Dendritic cell treated with granulocyte-macrophage colony-stimulating factor and Interleukin-4, amounts not matched to agents 40 ng/mL and 50 ng/mL, for 4 days (primary cell): ENCODE measurements around the gene TEKTIP1.
"Not testable (repeated sequence)": the region's sequence is repeated elsewhere in the genome, so short reads cannot be mapped to it uniquely, and the experiment has no call there.

Source experiments
- H3K27ac Mint-ChIP-seq: one replicate; pipeline ENCODE4 v1.8.0; 2022; ENCODE audit warnings: mild to moderate bottlenecking, mixed read lengths
- H3K27me3 Mint-ChIP-seq: one replicate; pipeline ENCODE4 v1.8.0; 2022; ENCODE audit warnings: mild to moderate bottlenecking, mixed read lengths
- H3K36me3 Mint-ChIP-seq: one replicate; pipeline ENCODE4 v1.8.0; 2022; ENCODE audit warnings: low read depth, mixed read lengths
- H3K4me1 Mint-ChIP-seq: one replicate; pipeline ENCODE4 v1.8.0; 2022; ENCODE audit warnings: low read depth, mixed read lengths
- H3K4me3 Mint-ChIP-seq: one replicate; pipeline ENCODE4 v1.8.0; 2022; ENCODE audit warnings: mild to moderate bottlenecking, moderate library complexity, mixed read lengths
- H3K9me3 Mint-ChIP-seq: one replicate; pipeline ENCODE4 v1.8.0; 2022; ENCODE audit warnings: mixed read lengths
- intact Hi-C: fragments of 100-400 bp; cut with micrococcal nuclease; formaldehyde crosslinking; loops from one replicate; pipeline ENCODE4 v1.15.0; 2022

The TEKTIP1 gene

DNA sequence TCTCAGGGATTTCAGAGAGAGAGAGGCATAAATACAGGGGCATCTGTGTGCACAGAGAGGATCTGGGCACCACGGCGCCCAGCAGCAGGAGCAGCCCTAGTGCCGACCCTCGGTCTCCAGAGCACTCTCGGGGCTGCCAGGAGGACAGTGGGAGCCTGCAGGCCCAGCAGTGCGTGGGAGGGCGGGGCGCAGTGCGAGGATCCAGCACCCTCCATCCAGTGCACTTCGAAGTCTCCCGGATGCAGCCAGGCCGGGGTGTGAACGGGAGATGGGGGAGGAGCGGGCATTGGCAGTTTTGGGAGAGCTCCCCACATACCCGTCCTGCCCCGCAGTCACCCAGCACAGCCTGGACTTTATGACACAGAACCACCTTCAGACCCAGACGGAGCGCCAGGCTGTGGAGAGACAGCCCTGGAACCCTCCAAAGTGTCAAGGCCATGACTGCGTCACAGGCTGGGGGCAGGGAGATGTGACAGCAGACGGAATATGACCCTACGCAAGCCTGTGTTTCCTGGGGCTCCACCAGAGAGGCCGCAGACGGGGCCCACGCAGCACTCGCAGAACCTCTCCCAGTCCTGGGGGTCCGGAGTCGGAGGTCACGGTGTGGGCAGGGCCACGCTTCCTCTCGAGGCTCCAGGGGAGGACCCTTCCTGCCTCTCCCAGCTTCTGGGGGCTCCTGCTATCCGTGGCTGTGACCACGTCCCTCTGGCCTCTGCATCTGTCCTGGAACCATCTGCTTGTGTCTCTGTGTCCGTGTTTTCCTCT is 14.7 kb upstream of the TEKTIP1 start:
- H3K9me3 Mint-ChIP-seq: no peaks in the 10 kb centered on the region
- intact Hi-C loops: no loop called here
- H3K27ac Mint-ChIP-seq: no peak overlapping the region
- peaks cover 57% of the 10 kb centered on the region for H3K36me3 Mint-ChIP-seq
- peaks cover 16% of the 10 kb centered on the region for H3K4me1 Mint-ChIP-seq
- no peaks in the 10 kb centered on the region for H3K27me3 Mint-ChIP-seq
- no peak overlapping the region for H3K4me3 Mint-ChIP-seq

DNA sequence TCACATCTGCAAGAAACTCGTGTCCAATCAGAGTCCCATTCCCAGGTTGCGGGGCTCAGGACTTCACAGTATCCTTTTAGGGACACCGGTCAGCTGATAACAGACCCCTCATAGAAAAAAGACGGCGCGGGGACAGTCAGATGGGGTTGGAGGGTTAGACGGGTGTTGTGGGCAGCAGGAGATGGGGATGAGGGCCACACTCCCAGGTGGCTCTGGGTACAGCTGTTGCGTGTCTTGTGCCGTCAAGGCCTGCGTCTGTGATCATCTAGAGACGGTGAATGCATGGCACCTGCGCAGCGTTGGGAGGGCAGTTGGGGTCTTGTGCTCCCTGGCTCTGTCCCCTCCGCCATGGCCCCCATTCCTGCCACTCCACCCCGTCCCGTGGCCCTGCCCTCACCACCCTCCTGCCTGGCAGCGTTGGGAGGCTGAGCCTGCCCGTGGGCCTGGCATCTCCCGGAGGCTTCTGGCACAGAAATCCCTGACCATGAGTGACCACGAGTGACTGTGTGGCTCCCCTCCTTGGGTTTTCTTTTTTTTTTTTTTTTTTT is 14.0 kb upstream of the TEKTIP1 start:
- Mint-ChIP-seq H3K9me3 (no peaks in the 10 kb centered on the region), H3K36me3 (peaks cover 50% of the 10 kb centered on the region), H3K27ac (no peak overlapping the region), H3K27me3 (no peaks in the 10 kb centered on the region), H3K4me1 (peaks cover 12% of the 10 kb centered on the region), H3K4me3 (no peak overlapping the region)
- intact Hi-C loops: no loop called here

DNA sequence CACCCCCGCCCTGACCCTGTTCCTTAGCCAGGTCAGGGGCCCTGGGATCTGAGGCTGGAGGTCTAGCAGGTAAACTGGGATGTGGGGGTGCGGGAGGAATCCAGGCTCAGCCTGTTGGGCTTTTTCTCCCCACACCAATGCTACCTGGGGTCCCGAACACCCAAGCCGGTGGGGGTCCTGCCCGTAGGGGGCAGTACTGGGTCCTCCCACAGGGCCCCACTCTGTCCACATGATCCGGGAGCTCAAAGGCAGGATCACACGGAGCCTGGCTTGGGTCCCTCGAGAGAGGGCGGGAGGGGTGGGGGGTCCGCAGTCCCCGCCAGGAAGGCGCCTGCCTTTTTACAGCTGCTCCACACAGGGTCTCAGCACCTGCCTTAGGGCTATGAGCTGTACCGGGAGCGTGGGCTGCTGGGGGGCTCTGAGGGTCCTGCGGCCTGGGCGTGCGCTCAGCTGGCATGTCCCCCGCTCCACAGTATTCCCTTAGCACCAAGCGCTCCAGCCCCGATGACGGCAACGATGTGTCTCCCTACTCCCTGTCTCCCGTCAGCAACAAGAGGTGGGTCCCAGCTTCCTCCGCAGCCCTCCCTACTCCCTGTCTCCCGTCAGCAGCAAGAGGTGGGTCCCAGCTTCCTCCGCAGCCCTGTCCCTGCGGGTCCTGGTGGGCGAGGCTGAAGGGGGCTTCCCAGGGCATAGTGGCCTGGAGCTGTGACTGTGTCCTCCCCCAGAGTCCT is 12.3 kb upstream of the TEKTIP1 start:
- intact Hi-C loops: no loop called here
- Mint-ChIP-seq H3K9me3 (no peaks in the 10 kb centered on the region), H3K27me3 (no peaks in the 10 kb centered on the region), H3K4me3 (no peak overlapping the region), H3K36me3 (peaks cover 34% of the 10 kb centered on the region), H3K27ac (no peak overlapping the region), H3K4me1 (no peaks in the 10 kb centered on the region)

DNA sequence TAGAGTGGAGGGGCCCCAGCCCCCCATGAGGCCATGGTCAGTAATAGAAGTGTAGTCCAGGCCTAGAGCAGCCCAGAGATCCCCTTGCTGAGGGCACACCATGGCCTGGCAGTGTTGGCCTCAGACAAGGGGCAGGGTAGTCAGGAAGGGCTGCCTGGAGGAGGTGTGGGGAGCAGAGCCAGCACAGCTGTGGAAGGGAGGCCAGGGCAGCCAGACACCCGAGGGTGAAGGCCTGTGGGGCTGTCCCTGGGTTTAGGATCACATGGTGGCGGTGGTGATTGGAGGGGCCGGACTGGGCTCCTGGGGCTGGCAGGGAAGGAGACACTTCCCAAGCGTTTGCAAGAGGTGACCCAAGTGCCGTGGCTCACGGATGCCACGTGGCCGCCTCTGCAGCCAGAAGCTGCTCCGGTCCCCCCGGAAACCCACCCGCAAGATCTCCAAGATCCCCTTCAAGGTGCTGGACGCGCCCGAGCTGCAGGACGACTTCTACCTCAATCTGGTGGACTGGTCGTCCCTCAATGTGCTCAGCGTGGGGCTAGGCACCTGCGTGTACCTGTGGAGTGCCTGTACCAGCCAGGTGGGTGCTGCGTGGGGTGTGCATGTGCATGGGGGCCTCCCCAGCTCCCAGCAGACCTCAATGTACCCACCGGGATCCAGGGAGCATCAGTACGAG is 11.6 kb upstream of the TEKTIP1 start:
- Mint-ChIP-seq H3K4me1 (no peaks in the 10 kb centered on the region), H3K4me3 (no peak overlapping the region), H3K36me3 (peaks cover 27% of the 10 kb centered on the region), H3K27me3 (no peaks in the 10 kb centered on the region), H3K9me3 (no peaks in the 10 kb centered on the region), H3K27ac (no peak overlapping the region)
- intact Hi-C loops: no loop called here

DNA sequence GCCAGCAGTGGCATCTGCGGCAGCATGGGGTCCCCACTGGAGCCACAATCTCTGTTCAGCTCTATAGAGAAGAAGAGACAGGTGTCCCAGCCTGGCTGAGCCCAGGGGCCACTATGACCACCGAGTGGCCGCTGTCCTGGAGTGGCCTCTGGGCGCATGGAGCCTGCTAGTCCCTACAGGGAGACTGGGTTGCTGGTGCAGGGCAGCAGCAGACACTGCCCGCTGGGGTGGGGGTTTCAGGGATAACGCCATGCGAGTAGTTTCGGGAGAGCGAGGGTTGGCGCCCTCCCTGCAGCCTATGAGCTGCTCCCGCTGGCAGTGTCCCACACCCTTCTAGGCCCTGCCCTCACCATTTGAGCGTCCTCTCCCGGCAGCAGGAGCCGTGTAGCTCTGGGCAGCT is 10.9 kb upstream of the TEKTIP1 start:
- intact Hi-C loops: no loop called here

DNA sequence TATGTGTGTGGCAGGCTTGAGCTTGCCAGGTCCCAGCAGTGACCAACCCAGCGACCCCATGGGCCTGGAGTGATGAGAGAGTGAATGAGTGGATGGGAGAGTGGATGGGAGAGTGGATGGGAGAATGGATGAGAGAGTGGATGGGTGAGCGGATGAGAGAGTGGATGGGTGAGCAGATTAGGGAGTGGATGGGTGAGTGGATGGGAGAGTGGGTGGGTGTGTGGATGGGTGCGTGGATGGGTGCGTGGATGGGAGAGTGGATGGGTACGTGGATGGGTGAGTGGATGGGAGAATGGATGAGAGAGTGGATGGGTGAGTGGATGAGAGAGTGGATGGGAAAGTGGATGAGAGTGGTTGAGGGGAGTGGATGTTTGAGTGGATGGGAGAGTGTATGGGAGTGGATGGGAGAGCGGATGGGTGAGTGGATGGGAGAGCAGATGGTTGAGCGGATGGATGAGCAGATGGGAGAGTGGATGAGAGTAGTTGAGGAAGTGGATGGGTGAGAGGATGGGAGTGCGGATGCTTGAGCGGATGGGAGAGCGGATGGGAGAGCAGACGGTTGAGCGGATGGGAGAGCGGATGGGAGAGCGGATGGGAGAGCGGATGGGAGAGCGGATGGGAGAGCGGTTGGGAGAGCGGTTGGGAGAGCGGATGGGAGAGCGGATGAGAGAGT is 10.3 kb upstream of the TEKTIP1 start:
- no peaks in the 10 kb centered on the region for H3K27me3 Mint-ChIP-seq
- H3K36me3 Mint-ChIP-seq: peaks cover 14% of the 10 kb centered on the region
- intact Hi-C loops: no loop called here
- H3K27ac Mint-ChIP-seq: no peak overlapping the region
- H3K4me1 Mint-ChIP-seq: no peaks in the 10 kb centered on the region
- H3K4me3 Mint-ChIP-seq: no peak overlapping the region
- H3K9me3 Mint-ChIP-seq: no peaks in the 10 kb centered on the region

More for the DNA sequence above, 10.9 kb upstream of the TEKTIP1 start:
- Mint-ChIP-seq H3K27me3 (no peaks in the 10 kb centered on the region), H3K36me3 (peaks cover 20% of the 10 kb centered on the region), H3K4me3 (no peak overlapping the region), H3K9me3 (no peaks in the 10 kb centered on the region), H3K4me1 (no peaks in the 10 kb centered on the region), H3K27ac (no peak overlapping the region)

DNA sequence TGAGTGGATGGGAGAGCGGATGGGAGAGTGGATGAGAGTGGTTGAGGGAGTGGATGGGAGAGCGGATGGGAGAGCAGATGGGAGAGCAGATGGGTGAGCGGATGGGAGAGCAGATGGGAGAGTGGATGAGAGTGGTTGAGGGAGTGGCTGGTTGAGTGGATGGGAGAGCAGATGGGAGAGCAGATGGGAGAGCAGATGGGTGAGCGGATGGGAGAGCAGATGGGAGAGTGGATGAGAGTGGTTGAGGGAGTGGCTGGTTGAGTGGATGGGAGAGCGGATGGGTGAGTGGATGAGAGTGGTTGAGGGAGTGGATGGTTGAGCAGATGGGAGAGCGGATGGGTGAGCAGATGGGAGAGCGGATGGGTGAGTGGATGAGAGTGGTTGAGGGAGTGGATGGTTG is 9.7 kb upstream of the TEKTIP1 start:
- intact Hi-C loops: not testable (repeated sequence)

DNA sequence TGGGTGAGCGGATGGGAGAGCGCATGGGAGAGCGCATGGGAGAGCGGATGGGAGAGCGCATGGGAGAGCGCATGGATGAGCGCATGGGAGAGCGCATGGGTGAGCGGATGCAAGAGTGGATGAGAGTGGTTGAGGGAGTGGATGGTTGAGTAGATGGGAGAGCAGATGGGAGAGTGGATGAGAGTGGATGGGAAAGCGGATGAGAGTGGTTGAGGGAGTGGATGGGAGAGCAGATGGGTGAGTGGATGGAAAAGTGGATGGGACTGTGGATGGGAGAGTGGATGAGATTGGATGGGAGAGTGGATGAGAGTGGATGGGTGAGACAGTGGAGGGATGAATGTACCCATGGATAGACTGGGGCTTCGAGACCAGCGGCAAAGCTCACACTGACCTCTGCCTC is 8.6 kb upstream of the TEKTIP1 start:
- H3K36me3 Mint-ChIP-seq: no peaks in the 10 kb centered on the region
- H3K9me3 Mint-ChIP-seq: no peaks in the 10 kb centered on the region
- no peak overlapping the region for H3K4me3 Mint-ChIP-seq
- intact Hi-C loops: no loop called here
- H3K4me1 Mint-ChIP-seq: no peaks in the 10 kb centered on the region
- no peaks in the 10 kb centered on the region for H3K27me3 Mint-ChIP-seq
- no peak overlapping the region for H3K27ac Mint-ChIP-seq

More for the DNA sequence above, 9.7 kb upstream of the TEKTIP1 start:
- H3K4me1 Mint-ChIP-seq, H3K36me3 Mint-ChIP-seq, H3K27ac Mint-ChIP-seq, H3K9me3 Mint-ChIP-seq, H3K27me3 Mint-ChIP-seq, H3K4me3 Mint-ChIP-seq: not testable (repeated sequence)

DNA sequence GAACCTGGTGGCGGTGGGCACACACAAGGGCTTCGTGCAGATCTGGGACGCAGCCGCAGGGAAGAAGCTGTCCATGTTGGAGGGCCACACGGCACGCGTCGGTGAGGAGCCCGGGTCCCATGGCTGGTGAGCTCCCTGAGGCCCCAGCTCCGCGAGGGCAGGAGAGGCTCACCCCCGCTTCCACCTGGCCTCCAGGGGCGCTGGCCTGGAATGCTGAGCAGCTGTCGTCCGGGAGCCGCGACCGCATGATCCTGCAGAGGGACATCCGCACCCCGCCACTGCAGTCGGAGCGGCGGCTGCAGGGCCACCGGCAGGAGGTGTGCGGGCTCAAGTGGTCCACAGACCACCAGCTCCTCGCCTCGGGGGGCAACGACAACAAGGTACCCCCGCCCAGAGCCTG is 7.3 kb upstream of the TEKTIP1 start:
- intact Hi-C loops: no loop called here
- Mint-ChIP-seq H3K4me1 (peaks cover under 1% of the 10 kb centered on the region), H3K27ac (no peak overlapping the region), H3K36me3 (no peaks in the 10 kb centered on the region), H3K4me3 (no peak overlapping the region), H3K9me3 (no peaks in the 10 kb centered on the region), H3K27me3 (no peaks in the 10 kb centered on the region)

DNA sequence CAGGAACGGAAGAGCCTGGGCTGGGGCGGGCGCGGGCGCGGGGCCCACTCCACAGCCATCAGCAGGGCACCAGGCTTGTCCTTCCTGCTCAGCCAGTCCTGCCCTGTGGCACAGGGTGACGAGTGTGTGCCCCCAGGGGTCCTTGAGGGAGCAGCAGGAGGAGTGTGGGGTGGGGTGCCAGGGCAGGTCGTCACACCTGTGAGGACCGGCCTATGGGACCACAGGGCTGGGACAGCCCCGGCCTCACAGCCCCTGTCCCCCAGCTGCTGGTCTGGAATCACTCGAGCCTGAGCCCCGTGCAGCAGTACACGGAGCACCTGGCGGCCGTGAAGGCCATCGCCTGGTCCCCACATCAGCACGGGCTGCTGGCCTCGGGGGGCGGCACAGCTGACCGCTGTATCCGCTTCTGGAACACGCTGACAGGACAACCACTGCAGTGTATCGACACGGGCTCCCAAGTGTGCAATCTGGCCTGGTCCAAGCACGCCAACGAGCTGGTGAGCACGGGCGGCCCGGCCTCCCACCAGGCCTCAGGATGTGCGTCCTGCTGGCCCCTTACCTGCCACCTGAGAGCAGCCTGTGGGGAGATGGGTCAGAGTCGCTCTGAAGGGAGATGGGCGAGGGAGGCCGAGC is 6.7 kb upstream of the TEKTIP1 start:
- Mint-ChIP-seq H3K36me3 (peaks cover 3% of the 10 kb centered on the region), H3K9me3 (no peaks in the 10 kb centered on the region), H3K4me3 (no peak overlapping the region), H3K4me1 (peaks cover 6% of the 10 kb centered on the region), H3K27me3 (no peaks in the 10 kb centered on the region), H3K27ac (no peak overlapping the region)
- intact Hi-C loops: no loop called here

DNA sequence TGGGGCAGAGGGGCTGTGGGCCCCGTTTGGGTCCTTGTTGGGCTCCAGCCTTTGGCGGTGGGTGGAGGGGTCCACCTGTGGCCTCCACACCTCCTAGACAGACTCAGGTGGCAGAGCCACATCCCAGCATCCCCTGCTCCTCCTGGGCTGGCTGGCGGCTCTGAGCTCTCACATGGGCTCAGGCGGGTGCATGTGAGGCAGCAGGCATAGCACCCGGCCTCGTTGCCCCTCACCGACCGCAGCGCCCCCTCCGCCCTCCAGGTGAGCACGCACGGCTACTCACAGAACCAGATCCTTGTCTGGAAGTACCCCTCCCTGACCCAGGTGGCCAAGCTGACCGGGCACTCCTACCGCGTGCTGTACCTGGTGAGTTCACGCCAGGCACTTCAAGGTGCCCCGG is 5.9 kb upstream of the TEKTIP1 start:
- Mint-ChIP-seq H3K36me3 (peaks cover 11% of the 10 kb centered on the region), H3K4me3 (no peak overlapping the region), H3K4me1 (peaks cover 13% of the 10 kb centered on the region), H3K27ac (no peak overlapping the region), H3K9me3 (no peaks in the 10 kb centered on the region), H3K27me3 (no peaks in the 10 kb centered on the region)
- intact Hi-C loops: no loop called here

DNA sequence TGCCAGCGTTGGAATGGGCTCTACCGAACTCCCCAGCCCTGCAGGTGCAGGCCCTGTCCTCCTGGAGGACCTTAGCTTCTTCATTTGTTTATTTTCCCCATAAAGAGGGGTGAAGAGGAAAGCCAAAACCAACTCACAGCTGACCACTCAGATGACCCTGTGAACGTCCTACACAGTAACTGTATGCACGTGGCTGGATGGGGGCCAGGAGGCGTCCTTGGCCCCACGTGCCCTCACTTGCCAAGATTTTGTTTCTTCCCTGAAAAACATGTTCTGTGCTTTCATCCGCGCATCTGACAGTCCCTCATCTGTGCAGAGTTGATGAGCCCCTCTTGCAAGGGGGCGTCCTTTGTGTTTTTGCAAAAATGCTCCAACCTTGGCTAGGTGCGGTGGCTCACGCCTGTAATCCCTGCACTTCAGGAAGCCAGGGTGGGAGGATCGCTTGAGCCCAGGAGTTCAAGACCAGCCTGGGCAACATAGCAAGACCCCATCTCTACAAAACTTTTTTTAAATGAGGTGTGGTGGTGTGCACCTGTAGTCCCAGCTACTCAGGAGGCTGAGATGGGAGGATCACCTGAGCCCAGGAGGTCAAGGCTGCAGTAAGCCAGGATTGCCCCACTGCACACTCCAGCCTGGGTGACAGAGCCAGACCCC is 5.3 kb upstream of the TEKTIP1 start:
- no peak overlapping the region for H3K4me3 Mint-ChIP-seq
- H3K9me3 Mint-ChIP-seq: no peaks in the 10 kb centered on the region
- H3K36me3 Mint-ChIP-seq: peaks cover 17% of the 10 kb centered on the region
- H3K27me3 Mint-ChIP-seq: no peaks in the 10 kb centered on the region
- intact Hi-C loops: no loop called here
- peaks cover 20% of the 10 kb centered on the region for H3K4me1 Mint-ChIP-seq
- H3K27ac Mint-ChIP-seq: no peak overlapping the region
